Nephron progenitor cell (in vitro differentiated cells): Measurements from ENCODE around the gene PGK2.

Source experiments
- DNase-seq: peaks from one replicate; pipeline ENCODE4 v3.0.0; 2021
- H3K27ac Mint-ChIP-seq: 2 replicates; pipeline ENCODE4 v1.8.0; 2021; ENCODE audit warnings: mild to moderate bottlenecking, moderate library complexity, mixed read lengths
- H3K27me3 Mint-ChIP-seq: 2 replicates; pipeline ENCODE4 v1.8.0; 2021; ENCODE audit warnings: mild to moderate bottlenecking, low read depth, mixed read lengths; ENCODE audit not compliant: poor library complexity
- H3K36me3 Mint-ChIP-seq: 2 replicates; pipeline ENCODE4 v1.8.0; 2021; ENCODE audit warnings: low read depth, mixed read lengths
- H3K4me1 Mint-ChIP-seq: 2 replicates; pipeline ENCODE4 v1.8.0; 2021; ENCODE audit warnings: mixed read lengths
- H3K4me3 Mint-ChIP-seq: 2 replicates; pipeline ENCODE4 v1.8.0; 2021; ENCODE audit warnings: mild to moderate bottlenecking, moderate library complexity, mixed read lengths
- H3K9me3 Mint-ChIP-seq: 2 replicates; pipeline ENCODE4 v1.8.0; 2021; ENCODE audit warnings: mild to moderate bottlenecking, moderate library complexity, mixed read lengths
- TF ChIP-seq, protein P1 (sequence below): fragments of 200-600 bp; sonication (generic); IDR thresholded peaks from 2 replicates; pipeline ENCODE4 v1.5.0; 2021; ENCODE audit warnings: antibody characterized with exemption

Gene PGK2

DNA sequence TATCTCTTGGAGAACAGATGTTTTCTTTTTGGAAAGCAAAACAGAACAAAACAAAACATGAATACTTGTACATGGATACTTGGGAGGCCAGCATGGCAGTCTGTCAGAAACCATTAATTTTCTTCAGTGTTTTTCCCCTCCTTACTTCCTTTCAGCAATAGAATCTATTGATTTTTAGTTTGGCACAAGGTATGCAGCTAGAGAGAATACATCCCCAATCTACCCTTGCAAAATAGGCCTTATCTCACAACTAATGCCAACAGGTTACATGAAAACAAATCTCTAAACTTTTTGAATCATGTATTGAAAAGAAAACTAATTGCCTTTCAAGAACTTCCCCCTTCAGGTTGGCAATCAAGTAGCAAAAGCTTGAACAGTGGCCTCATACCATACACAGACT, 2.8 kb downstream of the PGK2 start:
- TF ChIP-seq, protein P1, sequence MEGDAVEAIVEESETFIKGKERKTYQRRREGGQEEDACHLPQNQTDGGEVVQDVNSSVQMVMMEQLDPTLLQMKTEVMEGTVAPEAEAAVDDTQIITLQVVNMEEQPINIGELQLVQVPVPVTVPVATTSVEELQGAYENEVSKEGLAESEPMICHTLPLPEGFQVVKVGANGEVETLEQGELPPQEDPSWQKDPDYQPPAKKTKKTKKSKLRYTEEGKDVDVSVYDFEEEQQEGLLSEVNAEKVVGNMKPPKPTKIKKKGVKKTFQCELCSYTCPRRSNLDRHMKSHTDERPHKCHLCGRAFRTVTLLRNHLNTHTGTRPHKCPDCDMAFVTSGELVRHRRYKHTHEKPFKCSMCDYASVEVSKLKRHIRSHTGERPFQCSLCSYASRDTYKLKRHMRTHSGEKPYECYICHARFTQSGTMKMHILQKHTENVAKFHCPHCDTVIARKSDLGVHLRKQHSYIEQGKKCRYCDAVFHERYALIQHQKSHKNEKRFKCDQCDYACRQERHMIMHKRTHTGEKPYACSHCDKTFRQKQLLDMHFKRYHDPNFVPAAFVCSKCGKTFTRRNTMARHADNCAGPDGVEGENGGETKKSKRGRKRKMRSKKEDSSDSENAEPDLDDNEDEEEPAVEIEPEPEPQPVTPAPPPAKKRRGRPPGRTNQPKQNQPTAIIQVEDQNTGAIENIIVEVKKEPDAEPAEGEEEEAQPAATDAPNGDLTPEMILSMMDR = no peak
- no peaks in the 10 kb centered on the region for H3K4me1 Mint-ChIP-seq
- no peak overlapping the region for H3K4me3 Mint-ChIP-seq
- DNase-seq = no peak
- no peak overlapping the region for H3K27ac Mint-ChIP-seq
- no peaks in the 10 kb centered on the region for H3K36me3 Mint-ChIP-seq
- no peaks in the 10 kb centered on the region for H3K9me3 Mint-ChIP-seq
- H3K27me3 Mint-ChIP-seq = no peaks in the 10 kb centered on the region

DNA sequence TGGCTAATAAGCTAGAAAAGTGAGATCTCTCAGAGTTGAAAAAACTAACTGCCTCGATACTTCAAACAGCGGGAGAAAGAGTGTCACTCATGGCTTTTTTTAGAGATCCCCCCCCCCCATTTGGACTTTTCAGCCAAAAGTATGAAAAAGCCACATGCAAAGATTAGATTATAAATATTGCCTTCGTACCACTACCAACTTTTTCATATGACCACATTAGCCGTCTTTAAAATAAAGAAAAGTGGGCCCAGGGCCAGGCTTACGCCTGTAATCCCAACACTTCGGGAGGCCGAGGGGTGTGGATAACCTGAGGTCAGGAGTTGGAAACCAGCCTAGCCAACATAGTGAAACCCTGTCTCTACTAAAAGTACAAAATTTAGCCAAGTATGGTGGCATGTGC, 4.4 kb downstream of the PGK2 start:
- Mint-ChIP-seq H3K27ac (no peak overlapping the region), H3K27me3 (no peaks in the 10 kb centered on the region), H3K4me1 (no peaks in the 10 kb centered on the region), H3K36me3 (no peaks in the 10 kb centered on the region), H3K4me3 (no peak overlapping the region), H3K9me3 (no peaks in the 10 kb centered on the region)
- TF ChIP-seq, protein P1 = no peak
- DNase-seq = no peak

DNA sequence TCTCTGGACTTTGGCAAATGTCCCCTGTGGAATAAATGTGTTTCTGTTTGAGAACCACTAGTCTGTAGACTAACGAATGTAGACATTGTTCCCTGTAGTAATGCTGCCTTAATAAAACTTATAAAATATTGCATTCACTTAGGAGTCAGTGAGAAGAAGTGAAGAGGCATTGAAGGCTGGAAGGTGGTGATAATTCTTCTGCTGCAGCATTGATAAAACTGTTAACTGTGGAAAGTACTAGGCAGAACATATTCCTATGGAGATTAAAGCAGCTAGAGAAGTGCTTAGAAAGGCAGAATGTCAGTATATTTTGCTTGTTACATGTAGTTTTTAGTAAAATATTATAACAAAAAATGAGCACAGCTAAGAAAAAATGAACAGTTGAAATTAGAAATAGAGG, 4.8 kb downstream of the PGK2 start:
- no peaks in the 10 kb centered on the region for H3K36me3 Mint-ChIP-seq
- H3K27me3 Mint-ChIP-seq = no peaks in the 10 kb centered on the region
- H3K9me3 Mint-ChIP-seq = no peaks in the 10 kb centered on the region
- no peak overlapping the region for H3K4me3 Mint-ChIP-seq
- H3K27ac Mint-ChIP-seq = no peak overlapping the region
- no peaks in the 10 kb centered on the region for H3K4me1 Mint-ChIP-seq
- DNase-seq = no peak
- TF ChIP-seq, protein P1 = no peak

DNA sequence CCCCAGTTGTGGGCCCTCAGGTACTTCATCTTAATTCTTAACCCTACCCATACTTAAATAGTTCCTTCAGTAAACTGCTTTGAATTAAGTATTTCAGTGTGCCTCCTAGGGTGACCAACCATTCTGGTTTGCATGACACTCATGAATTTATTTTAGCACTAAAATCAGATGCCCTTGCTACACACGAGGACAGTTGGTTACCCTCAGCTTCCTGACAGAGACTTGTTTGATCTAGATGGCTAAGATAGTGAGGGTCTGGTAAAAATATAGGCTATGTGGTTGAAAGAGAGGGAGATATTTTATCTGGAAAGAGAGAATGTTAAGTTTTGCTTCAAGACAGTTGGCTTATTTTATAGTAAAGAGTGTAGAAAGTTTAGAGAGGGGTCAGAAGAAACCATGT, 10.6 kb downstream of the PGK2 start:
- Mint-ChIP-seq H3K27me3 (no peaks in the 10 kb centered on the region), H3K9me3 (peaks cover 7% of the 10 kb centered on the region), H3K4me3 (no peak overlapping the region), H3K27ac (no peak overlapping the region), H3K36me3 (no peaks in the 10 kb centered on the region), H3K4me1 (peaks cover 6% of the 10 kb centered on the region)
- TF ChIP-seq, protein P1 = no peak
- no peak for DNase-seq

DNA sequence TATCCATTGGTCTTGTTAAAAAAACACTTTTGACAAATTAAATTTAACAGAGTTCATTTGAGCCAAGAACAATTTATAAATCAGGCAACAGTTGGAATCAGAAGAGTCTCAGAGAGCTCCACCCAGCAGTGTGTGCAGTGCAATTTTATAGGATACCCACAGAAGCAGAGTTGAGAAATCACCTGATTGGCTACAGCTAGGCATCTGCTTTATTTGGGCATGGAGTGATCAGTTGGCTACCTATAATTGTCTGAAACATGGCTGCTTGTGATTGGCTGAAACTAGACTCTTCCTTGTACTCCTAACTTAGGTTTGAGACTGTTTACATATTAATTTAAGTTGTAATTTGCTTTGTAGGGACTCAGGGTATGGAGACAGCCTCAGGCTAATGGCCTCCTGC, 12.0 kb downstream of the PGK2 start:
- no peak for DNase-seq
- Mint-ChIP-seq H3K27me3 (no peaks in the 10 kb centered on the region), H3K36me3 (no peaks in the 10 kb centered on the region), H3K9me3 (peaks cover 7% of the 10 kb centered on the region), H3K27ac (no peak overlapping the region), H3K4me3 (no peak overlapping the region), H3K4me1 (peaks cover 6% of the 10 kb centered on the region)
- TF ChIP-seq, protein P1 = no peak

DNA sequence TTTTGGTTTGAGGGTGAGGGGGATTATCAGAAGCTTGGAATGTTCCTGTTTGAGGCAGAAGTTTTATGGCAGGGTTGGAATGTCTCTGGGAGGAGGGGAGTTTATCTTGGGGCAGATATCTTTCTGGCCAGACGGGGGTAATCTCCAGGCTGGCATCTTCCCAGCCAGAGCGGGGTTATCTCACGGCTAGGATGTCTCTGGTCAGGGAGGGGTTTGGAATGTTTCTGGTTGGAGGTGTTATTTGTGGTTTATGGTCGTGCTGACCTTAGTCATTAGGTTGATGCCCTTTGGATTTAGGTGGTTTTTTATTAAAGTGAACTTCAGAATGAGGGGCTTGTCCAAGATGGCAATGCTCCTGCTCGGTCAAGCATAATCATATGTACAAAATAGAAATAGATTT, 14.8 kb downstream of the PGK2 start:
- Mint-ChIP-seq H3K27ac (peak overlapping the region; percentile 36), H3K4me3 (no peak overlapping the region), H3K27me3 (no peaks in the 10 kb centered on the region), H3K4me1 (peaks cover 6% of the 10 kb centered on the region), H3K36me3 (no peaks in the 10 kb centered on the region), H3K9me3 (peaks cover 7% of the 10 kb centered on the region)
- TF ChIP-seq, protein P1 = no peak
- DNase-seq = no peak
